Panc1 (cell line): Measurements from ENCODE around the gene LGR4.

Experiments used
- CTCF ChIP-seq: fragments of 450-650 bp; IDR thresholded peaks from 2 replicates; pipeline ENCODE4 v1.5.1; 2017; ENCODE audit warnings: mild to moderate bottlenecking
- POLR2AphosphoS5 ChIP-seq: IDR thresholded peaks from 2 replicates; pipeline ENCODE4 v1.6.1; 2012; ENCODE audit warnings: mild to moderate bottlenecking, low read depth, low read length, moderate library complexity
- REST ChIP-seq, 2 experiments: IDR thresholded peaks; 2 replicates each; pipeline ENCODE4 v1.6.1; 2011 to 2012; ENCODE audit warnings: low read depth in 2 of 2, control low read depth in 1 of 2, low read length in 1 of 2, mild to moderate bottlenecking in 1 of 2, moderate library complexity in 1 of 2; ENCODE audit not compliant: insufficient read depth in 1 of 2
- SIN3A ChIP-seq: IDR thresholded peaks from 2 replicates; pipeline ENCODE4 v1.6.1; 2012; ENCODE audit warnings: low read depth, mild to moderate bottlenecking, low read length, moderate library complexity, borderline replicate concordance; ENCODE audit not compliant: insufficient read depth
- TCF7L2 ChIP-seq: IDR thresholded peaks from 2 replicates; pipeline ENCODE4 v1.6.1; 2011; ENCODE audit warnings: mild to moderate bottlenecking, low read depth, low read length, inconsistent platforms

- TF ChIP-seq CTCF: no peak
- TF ChIP-seq SIN3A: no peak
- TF ChIP-seq REST (IDR thresholded peaks at IDR 0.05; ENCODE audit: insufficient read depth in 1 of 2, low read depth in 2 of 2, low read length in 1 of 2): no peak
- no peak for TF ChIP-seq POLR2AphosphoS5
- no peak for TF ChIP-seq TCF7L2
These were observed 141.8 kb downstream of the LGR4 start for GRCh38 chr11:27330633-27331270.
